Memory B cell (primary cell): ENCODE results near the gene MAN2A2.
"Not testable (repeated sequence)": the region's sequence is repeated elsewhere in the genome, so short reads cannot be mapped to it uniquely, and the experiment has no call there.

ENCODE experiments used
- ATAC-seq: fragments of 150-1000 bp; cut with Tn5 transposase; 2 replicates; pipeline ENCODE4 v1.10.0; 2021; ENCODE audit warnings: low read depth, mild to moderate bottlenecking, moderate library complexity
- DNase-seq, 2 donors: peaks; one replicate each; pipeline ENCODE4 v3.0.0; 2022; ENCODE audit warnings: low spot score in 2 of 2
- H3K27ac Mint-ChIP-seq: one replicate; pipeline ENCODE4 v1.8.0; 2022; ENCODE audit warnings: mild to moderate bottlenecking, moderate library complexity, mixed read lengths
- H3K27me3 Mint-ChIP-seq: one replicate; pipeline ENCODE4 v1.8.0; 2022; ENCODE audit warnings: mixed read lengths
- H3K36me3 Mint-ChIP-seq: one replicate; pipeline ENCODE4 v1.8.0; 2022; ENCODE audit warnings: mild to moderate bottlenecking, mixed read lengths
- H3K4me1 Mint-ChIP-seq: one replicate; pipeline ENCODE4 v1.8.0; 2022; ENCODE audit warnings: mixed read lengths
- H3K4me3 Mint-ChIP-seq: one replicate; pipeline ENCODE4 v1.8.0; 2022; ENCODE audit warnings: mild to moderate bottlenecking, moderate library complexity, mixed read lengths
- H3K9me3 Mint-ChIP-seq: one replicate; pipeline ENCODE4 v1.8.0; 2022; ENCODE audit warnings: mixed read lengths

MAN2A2 gene

GRCh38 chr15:90922712-90923322 is 19.7 kb downstream of the MAN2A2 start:
- H3K27ac Mint-ChIP-seq, H3K9me3 Mint-ChIP-seq, H3K27me3 Mint-ChIP-seq, H3K4me1 Mint-ChIP-seq, ATAC-seq, H3K4me3 Mint-ChIP-seq, DNase-seq: not testable (repeated sequence)
- H3K36me3 Mint-ChIP-seq = peaks cover 20% of the 10 kb centered on the region

- Mint-ChIP-seq H3K4me1 (peaks cover 3% of the 10 kb centered on the region), H3K36me3 (peaks cover 12% of the 10 kb centered on the region), H3K27ac (peak overlapping the region; percentile 20), H3K4me3 (no peak overlapping the region), H3K9me3 (no peaks in the 10 kb centered on the region), H3K27me3 (no peaks in the 10 kb centered on the region)
- no peak for ATAC-seq
- DNase-seq = no peak
These were observed 21.3 kb downstream of the MAN2A2 start for GRCh38 chr15:90924375-90924774.

GRCh38 chr15:90926766-90927165 is 23.7 kb downstream of the MAN2A2 start:
- H3K27ac Mint-ChIP-seq, H3K27me3 Mint-ChIP-seq, DNase-seq, H3K36me3 Mint-ChIP-seq, ATAC-seq, H3K9me3 Mint-ChIP-seq, H3K4me3 Mint-ChIP-seq: not testable (repeated sequence)
- peaks cover 14% of the 10 kb centered on the region for H3K4me1 Mint-ChIP-seq

- H3K4me1 Mint-ChIP-seq = peaks cover 18% of the 10 kb centered on the region
- H3K27me3 Mint-ChIP-seq, H3K9me3 Mint-ChIP-seq, H3K27ac Mint-ChIP-seq, ATAC-seq, H3K36me3 Mint-ChIP-seq, DNase-seq: not testable (repeated sequence)
- peak overlapping the region; percentile 39 for H3K4me3 Mint-ChIP-seq
These were observed 25.0 kb downstream of the MAN2A2 start for GRCh38 chr15:90928106-90928505.

GRCh38 chr15:90929246-90930019 is 26.3 kb downstream of the MAN2A2 start:
- H3K27me3 Mint-ChIP-seq = no peaks in the 10 kb centered on the region
- peaks cover 22% of the 10 kb centered on the region for H3K4me1 Mint-ChIP-seq
- no peaks in the 10 kb centered on the region for H3K36me3 Mint-ChIP-seq
- ATAC-seq (no peak), DNase-seq (no peak)
- no peaks in the 10 kb centered on the region for H3K9me3 Mint-ChIP-seq
- peak overlapping the region; percentile 95 for H3K27ac Mint-ChIP-seq
- H3K4me3 Mint-ChIP-seq = peak overlapping the region; percentile 99

- DNase-seq (no peak), ATAC-seq (no peak)
- H3K9me3 Mint-ChIP-seq = no peaks in the 10 kb centered on the region
- no peaks in the 10 kb centered on the region for H3K36me3 Mint-ChIP-seq
- H3K4me3 Mint-ChIP-seq = peak overlapping the region; percentile 99
- H3K27ac Mint-ChIP-seq = peak overlapping the region; percentile 95
- no peaks in the 10 kb centered on the region for H3K27me3 Mint-ChIP-seq
- peaks cover 27% of the 10 kb centered on the region for H3K4me1 Mint-ChIP-seq
These were observed 27.9 kb downstream of the MAN2A2 start for GRCh38 chr15:90930861-90931574.

GRCh38 chr15:90931575-90931827 is 28.4 kb downstream of the MAN2A2 start:
- H3K4me3 Mint-ChIP-seq = peak overlapping the region; percentile 99
- no peak for ATAC-seq
- no peaks in the 10 kb centered on the region for H3K9me3 Mint-ChIP-seq
- no peaks in the 10 kb centered on the region for H3K36me3 Mint-ChIP-seq
- DNase-seq = no peak
- H3K27ac Mint-ChIP-seq = peak overlapping the region; percentile 95
- no peaks in the 10 kb centered on the region for H3K27me3 Mint-ChIP-seq
- H3K4me1 Mint-ChIP-seq = peaks cover 32% of the 10 kb centered on the region

- ATAC-seq (peak; percentile 55), DNase-seq (peak; percentile 89 to 96)
- H3K4me1 Mint-ChIP-seq = peaks cover 36% of the 10 kb centered on the region
- peak within 1 kb of the TSS; percentile 99 for H3K4me3 Mint-ChIP-seq
- H3K36me3 Mint-ChIP-seq = no peaks in the 10 kb centered on the region
- no peaks in the 10 kb centered on the region for H3K9me3 Mint-ChIP-seq
- H3K27me3 Mint-ChIP-seq = no peaks in the 10 kb centered on the region
- peak within 1 kb of the TSS; percentile 95 for H3K27ac Mint-ChIP-seq
These were observed 28.9 kb downstream of the MAN2A2 start, which contains the start of gene HDDC3 for GRCh38 chr15:90931828-90932659. TSS of gene HDDC3 (minus strand) at chr15:90932549. CDS start at chr15:90932540, 9 bp downstream.

GRCh38 chr15:90932660-90932991 is 29.5 kb downstream of the MAN2A2 start:
- Mint-ChIP-seq H3K27me3 (no peaks in the 10 kb centered on the region), H3K9me3 (no peaks in the 10 kb centered on the region), H3K27ac (peak overlapping the region; percentile 95), H3K4me3 (peak overlapping the region; percentile 99), H3K36me3 (no peaks in the 10 kb centered on the region), H3K4me1 (peaks cover 36% of the 10 kb centered on the region)
- ATAC-seq = no peak
- no peak for DNase-seq

GRCh38 chr15:90933301-90933700 is 30.2 kb downstream of the MAN2A2 start:
- Mint-ChIP-seq H3K27ac (no peak overlapping the region), H3K4me3 (peak overlapping the region; percentile 55), H3K9me3 (no peaks in the 10 kb centered on the region), H3K4me1 (peaks cover 36% of the 10 kb centered on the region), H3K36me3 (no peaks in the 10 kb centered on the region), H3K27me3 (no peaks in the 10 kb centered on the region)
- no peak for ATAC-seq
- DNase-seq = no peak

GRCh38 chr15:90934256-90934948 is 31.3 kb downstream of the MAN2A2 start:
- ATAC-seq (peak; percentile 31), DNase-seq (peak; percentile 77 to 80)
- H3K4me3 Mint-ChIP-seq = peak overlapping the region; percentile 93
- no peaks in the 10 kb centered on the region for H3K27me3 Mint-ChIP-seq
- peaks cover 33% of the 10 kb centered on the region for H3K4me1 Mint-ChIP-seq
- H3K27ac Mint-ChIP-seq = peak overlapping the region; percentile 87
- no peaks in the 10 kb centered on the region for H3K9me3 Mint-ChIP-seq
- H3K36me3 Mint-ChIP-seq = no peaks in the 10 kb centered on the region

GRCh38 chr15:90934949-90935751 is 32.0 kb downstream of the MAN2A2 start, which contains the start of gene UNC45A:
TSS of gene UNC45A (plus strand) at chr15:90935285. CDS start at chr15:90935325, 40 bp downstream.
- H3K4me1 Mint-ChIP-seq = peaks cover 33% of the 10 kb centered on the region
- H3K9me3 Mint-ChIP-seq = no peaks in the 10 kb centered on the region
- H3K27ac Mint-ChIP-seq = peak within 1 kb of the TSS; percentile 87
- peak; percentile 95 to 97 for DNase-seq
- no peaks in the 10 kb centered on the region for H3K27me3 Mint-ChIP-seq
- ATAC-seq = peak; percentile 72
- H3K4me3 Mint-ChIP-seq = peak within 1 kb of the TSS; percentile 93
- H3K36me3 Mint-ChIP-seq = peaks cover 2% of the 10 kb centered on the region

GRCh38 chr15:90936823-90937222 is 33.7 kb downstream of the MAN2A2 start:
- H3K4me3 Mint-ChIP-seq = peak overlapping the region; percentile 93
- peaks cover 5% of the 10 kb centered on the region for H3K36me3 Mint-ChIP-seq
- no peaks in the 10 kb centered on the region for H3K9me3 Mint-ChIP-seq
- DNase-seq = no peak
- H3K27me3 Mint-ChIP-seq = no peaks in the 10 kb centered on the region
- H3K27ac Mint-ChIP-seq = no peak overlapping the region
- peaks cover 22% of the 10 kb centered on the region for H3K4me1 Mint-ChIP-seq
- ATAC-seq = no peak
